HEK293 (cell line): Measurements from ENCODE around the gene PTPMT1.

Experiments
- OVOL3 ChIP-seq: fragments of 450-650 bp; formaldehyde crosslinking; IDR thresholded peaks from 2 replicates; pipeline ENCODE4 v1.5.1; 2016; ENCODE audit warnings: missing biosample characterization, missing genetic modification characterization
- YY1 ChIP-seq: fragments of 450-650 bp; formaldehyde crosslinking; IDR thresholded peaks from 2 replicates; pipeline ENCODE4 v1.5.1; 2018; ENCODE audit warnings: missing biosample characterization, missing genetic modification characterization
- ZBTB7A ChIP-seq: fragments of 450-650 bp; formaldehyde crosslinking; IDR thresholded peaks from 2 replicates; pipeline ENCODE4 v1.5.1; 2016; ENCODE audit warnings: low read depth, missing biosample characterization, missing genetic modification characterization
- ZNF169 ChIP-seq: fragments of 450-650 bp; formaldehyde crosslinking; IDR thresholded peaks from 2 replicates; pipeline ENCODE4 v1.5.1; 2016; ENCODE audit warnings: missing biosample characterization, missing genetic modification characterization
- ZNF274 ChIP-seq, 2 experiments: fragments of 200-500 bp in 1 of 2; fragments of 450-650 bp in 1 of 2; sonication (Bioruptor generic) in 1 of 2; formaldehyde crosslinking in 1 of 2; IDR thresholded peaks; 2 replicates each; pipeline versions ENCODE4 v1.5.1 to v1.6.1; 2014 to 2016; ENCODE audit warnings: borderline replicate concordance in 1 of 2, inconsistent platforms in 1 of 2, low read length in 1 of 2, missing biosample characterization in 1 of 2, missing genetic modification characterization in 1 of 2
- ZNF324 ChIP-seq: fragments of 450-650 bp; formaldehyde crosslinking; IDR thresholded peaks from 2 replicates; pipeline ENCODE4 v1.5.1; 2016; ENCODE audit warnings: missing biosample characterization, missing genetic modification characterization
- ZNF501 ChIP-seq: fragments of 450-650 bp; formaldehyde crosslinking; IDR thresholded peaks from 2 replicates; pipeline ENCODE4 v1.5.1; 2016; ENCODE audit warnings: missing biosample characterization, missing genetic modification characterization
- ZNF549 ChIP-seq: fragments of 450-650 bp; IDR thresholded peaks from 2 replicates; pipeline ENCODE4 v1.5.1; 2018; ENCODE audit warnings: missing biosample characterization, missing genetic modification characterization, mild to moderate bottlenecking, inconsistent platforms, moderate library complexity
- ZNF555 ChIP-seq: fragments of 450-650 bp; formaldehyde crosslinking; conservative IDR thresholded peaks from 2 replicates; pipeline ENCODE4 v1.5.1; 2017; ENCODE audit warnings: missing biosample characterization, mild to moderate bottlenecking, missing genetic modification characterization, inconsistent platforms
- ZNF610 ChIP-seq: fragments of 450-650 bp; formaldehyde crosslinking; IDR thresholded peaks from 2 replicates; pipeline ENCODE4 v1.5.1; 2016; ENCODE audit warnings: missing biosample characterization, missing genetic modification characterization, borderline replicate concordance
- ZNF623 ChIP-seq: fragments of 450-650 bp; formaldehyde crosslinking; IDR thresholded peaks from 2 replicates; pipeline ENCODE4 v1.5.1; 2016; ENCODE audit warnings: missing biosample characterization, missing genetic modification characterization
- ZNF658 ChIP-seq: fragments of 450-650 bp; formaldehyde crosslinking; IDR thresholded peaks from 2 replicates; pipeline ENCODE4; 2016; ENCODE audit warnings: missing biosample characterization, missing genetic modification characterization
- ZNF670 ChIP-seq: fragments of 450-650 bp; formaldehyde crosslinking; IDR thresholded peaks from 2 replicates; pipeline ENCODE4 v1.5.1; 2016; ENCODE audit warnings: missing biosample characterization, missing genetic modification characterization, low read depth
- TF ChIP-seq, protein P1 (sequence below): fragments of 450-650 bp; formaldehyde crosslinking; IDR thresholded peaks from 2 replicates; pipeline ENCODE4 v1.5.1; 2016; ENCODE audit warnings: missing biosample characterization, missing genetic modification characterization
- TF ChIP-seq, protein P2 (sequence below): fragments of 450-650 bp; formaldehyde crosslinking; IDR thresholded peaks from 2 replicates; pipeline ENCODE4 v1.5.0; 2017; ENCODE audit warnings: missing biosample characterization, missing genetic modification characterization, borderline replicate concordance
- TF ChIP-seq, protein P3 (sequence below): fragments of 450-650 bp; formaldehyde crosslinking; IDR thresholded peaks from 2 replicates; pipeline ENCODE4 v1.5.1; 2017; ENCODE audit warnings: missing biosample characterization, mild to moderate bottlenecking, missing genetic modification characterization, moderate library complexity
- TF ChIP-seq, protein P4 (sequence below): fragments of 450-650 bp; formaldehyde crosslinking; IDR thresholded peaks from 2 replicates; pipeline ENCODE4 v1.5.1; 2016; ENCODE audit warnings: missing biosample characterization, missing genetic modification characterization
- TF ChIP-seq, protein P5 (sequence below): fragments of 450-650 bp; formaldehyde crosslinking; IDR thresholded peaks from 2 replicates; pipeline ENCODE4 v1.5.1; 2016; ENCODE audit warnings: missing biosample characterization, missing genetic modification characterization, low read depth
- TF ChIP-seq, protein P6 (sequence below): fragments of 450-650 bp; formaldehyde crosslinking; conservative IDR thresholded peaks from 2 replicates; pipeline ENCODE4 v1.5.1; 2016; ENCODE audit warnings: low read depth, missing biosample characterization, missing genetic modification characterization

PTPMT1 gene

DNA sequence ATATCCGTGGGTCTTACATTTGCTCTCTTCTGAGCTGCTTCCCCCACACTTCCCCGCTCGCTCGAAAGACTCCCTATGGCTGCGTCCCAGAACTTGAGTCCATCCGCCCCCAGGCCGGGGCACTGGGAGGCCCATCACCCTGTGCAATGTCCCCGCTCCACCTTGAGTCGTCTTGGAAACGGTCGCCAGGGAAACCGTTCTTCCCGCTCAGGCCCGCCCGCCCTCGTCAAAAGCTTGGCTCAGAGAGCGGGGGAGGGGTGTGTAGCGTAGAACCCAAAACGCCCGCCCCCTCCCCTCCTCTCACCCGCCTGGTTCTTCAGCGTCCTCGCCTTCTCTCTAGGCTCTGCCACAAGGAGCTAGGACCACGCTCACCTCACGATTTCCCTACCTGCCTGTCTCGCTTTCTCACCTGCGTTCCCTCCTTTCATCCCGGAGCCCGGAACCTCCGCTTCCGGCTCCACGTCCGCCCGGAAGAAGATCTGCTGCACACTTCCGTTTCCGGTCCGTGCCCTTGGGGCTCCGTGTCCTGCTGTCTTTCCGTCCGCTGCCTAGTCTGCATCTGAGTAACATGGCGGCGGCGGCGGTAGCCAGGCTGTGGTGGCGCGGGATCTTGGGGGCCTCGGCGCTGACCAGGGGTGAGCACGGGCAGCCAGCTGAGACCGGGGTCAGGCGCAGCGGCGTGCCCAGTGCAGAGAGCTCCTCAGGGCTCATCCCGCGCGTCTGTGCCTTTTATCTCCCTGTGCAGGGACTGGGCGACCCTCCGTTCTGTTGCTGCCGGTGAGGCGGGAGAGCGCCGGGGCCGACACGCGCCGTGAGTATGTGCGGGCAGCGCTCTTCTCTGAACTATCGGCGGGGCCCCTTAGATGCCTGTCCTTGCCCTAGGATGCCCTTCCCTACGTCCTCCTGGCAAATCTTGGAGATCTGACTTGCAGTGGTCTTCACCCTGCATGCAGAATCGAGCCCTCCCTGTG is 13.4 kb downstream of the PTPMT1 start, which contains the start of the genes KBTBD4 and NDUFS3 (continued):
- TF ChIP-seq, protein P1, sequence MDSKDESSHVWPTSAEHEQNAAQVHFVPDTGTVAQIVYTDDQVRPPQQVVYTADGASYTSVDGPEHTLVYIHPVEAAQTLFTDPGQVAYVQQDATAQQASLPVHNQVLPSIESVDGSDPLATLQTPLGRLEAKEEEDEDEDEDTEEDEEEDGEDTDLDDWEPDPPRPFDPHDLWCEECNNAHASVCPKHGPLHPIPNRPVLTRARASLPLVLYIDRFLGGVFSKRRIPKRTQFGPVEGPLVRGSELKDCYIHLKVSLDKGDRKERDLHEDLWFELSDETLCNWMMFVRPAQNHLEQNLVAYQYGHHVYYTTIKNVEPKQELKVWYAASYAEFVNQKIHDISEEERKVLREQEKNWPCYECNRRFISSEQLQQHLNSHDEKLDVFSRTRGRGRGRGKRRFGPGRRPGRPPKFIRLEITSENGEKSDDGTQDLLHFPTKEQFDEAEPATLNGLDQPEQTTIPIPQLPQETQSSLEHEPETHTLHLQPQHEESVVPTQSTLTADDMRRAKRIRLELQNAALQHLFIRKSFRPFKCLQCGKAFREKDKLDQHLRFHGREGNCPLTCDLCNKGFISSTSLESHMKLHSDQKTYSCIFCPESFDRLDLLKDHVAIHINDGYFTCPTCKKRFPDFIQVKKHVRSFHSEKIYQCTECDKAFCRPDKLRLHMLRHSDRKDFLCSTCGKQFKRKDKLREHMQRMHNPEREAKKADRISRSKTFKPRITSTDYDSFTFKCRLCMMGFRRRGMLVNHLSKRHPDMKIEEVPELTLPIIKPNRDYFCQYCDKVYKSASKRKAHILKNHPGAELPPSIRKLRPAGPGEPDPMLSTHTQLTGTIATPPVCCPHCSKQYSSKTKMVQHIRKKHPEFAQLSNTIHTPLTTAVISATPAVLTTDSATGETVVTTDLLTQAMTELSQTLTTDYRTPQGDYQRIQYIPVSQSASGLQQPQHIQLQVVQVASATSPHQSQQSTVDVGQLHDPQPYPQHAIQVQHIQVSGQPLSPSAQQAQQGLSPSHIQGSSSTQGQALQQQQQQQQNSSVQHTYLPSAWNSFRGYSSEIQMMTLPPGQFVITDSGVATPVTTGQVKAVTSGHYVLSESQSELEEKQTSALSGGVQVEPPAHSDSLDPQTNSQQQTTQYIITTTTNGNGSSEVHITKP (tag by site-specific recombination), result peak; percentile 98
- TF ChIP-seq, protein P2, sequence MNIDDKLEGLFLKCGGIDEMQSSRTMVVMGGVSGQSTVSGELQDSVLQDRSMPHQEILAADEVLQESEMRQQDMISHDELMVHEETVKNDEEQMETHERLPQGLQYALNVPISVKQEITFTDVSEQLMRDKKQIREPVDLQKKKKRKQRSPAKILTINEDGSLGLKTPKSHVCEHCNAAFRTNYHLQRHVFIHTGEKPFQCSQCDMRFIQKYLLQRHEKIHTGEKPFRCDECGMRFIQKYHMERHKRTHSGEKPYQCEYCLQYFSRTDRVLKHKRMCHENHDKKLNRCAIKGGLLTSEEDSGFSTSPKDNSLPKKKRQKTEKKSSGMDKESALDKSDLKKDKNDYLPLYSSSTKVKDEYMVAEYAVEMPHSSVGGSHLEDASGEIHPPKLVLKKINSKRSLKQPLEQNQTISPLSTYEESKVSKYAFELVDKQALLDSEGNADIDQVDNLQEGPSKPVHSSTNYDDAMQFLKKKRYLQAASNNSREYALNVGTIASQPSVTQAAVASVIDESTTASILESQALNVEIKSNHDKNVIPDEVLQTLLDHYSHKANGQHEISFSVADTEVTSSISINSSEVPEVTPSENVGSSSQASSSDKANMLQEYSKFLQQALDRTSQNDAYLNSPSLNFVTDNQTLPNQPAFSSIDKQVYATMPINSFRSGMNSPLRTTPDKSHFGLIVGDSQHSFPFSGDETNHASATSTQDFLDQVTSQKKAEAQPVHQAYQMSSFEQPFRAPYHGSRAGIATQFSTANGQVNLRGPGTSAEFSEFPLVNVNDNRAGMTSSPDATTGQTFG (tag by site-specific recombination), result peak; percentile 98
- TF ChIP-seq ZNF169 (0 out of 2 replicates have a peak, but pooled peaks have one; percentile 79), ZNF555 (no peak), ZNF501 (peak; percentile 100), ZNF324 (tag by site-specific recombination) (peak; percentile 100), ZNF610 (peak; percentile 75; the same call in 1 of the 2 replicates), ZNF658 (tag by site-specific recombination) (no peak), ZNF670 (tag by site-specific recombination) (no peak), ZNF274 (IDR thresholded peaks at IDR 0.05; ENCODE audit: low read length) (no peak), ZNF274 (tag by site-specific recombination; IDR thresholded peaks at IDR 0.05; ENCODE audit: borderline replicate concordance) (no peak), ZNF549 (tag by site-specific recombination) (no peak), ZBTB7A (tag by site-specific recombination) (peak; percentile 92), YY1 (tag by site-specific recombination) (peak; percentile 96), ZNF623 (tag by site-specific recombination) (peak; percentile 39; the same call in 1 of the 2 replicates), OVOL3 (peak; percentile 90)
- TF ChIP-seq, protein P3, sequence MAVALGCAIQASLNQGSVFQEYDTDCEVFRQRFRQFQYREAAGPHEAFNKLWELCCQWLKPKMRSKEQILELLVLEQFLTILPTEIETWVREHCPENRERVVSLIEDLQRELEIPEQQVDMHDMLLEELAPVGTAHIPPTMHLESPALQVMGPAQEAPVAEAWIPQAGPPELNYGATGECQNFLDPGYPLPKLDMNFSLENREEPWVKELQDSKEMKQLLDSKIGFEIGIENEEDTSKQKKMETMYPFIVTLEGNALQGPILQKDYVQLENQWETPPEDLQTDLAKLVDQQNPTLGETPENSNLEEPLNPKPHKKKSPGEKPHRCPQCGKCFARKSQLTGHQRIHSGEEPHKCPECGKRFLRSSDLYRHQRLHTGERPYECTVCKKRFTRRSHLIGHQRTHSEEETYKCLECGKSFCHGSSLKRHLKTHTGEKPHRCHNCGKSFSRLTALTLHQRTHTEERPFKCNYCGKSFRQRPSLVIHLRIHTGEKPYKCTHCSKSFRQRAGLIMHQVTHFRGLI (tag by site-specific recombination), result peak; percentile 48; the same call in 1 of the 2 replicates
- TF ChIP-seq, protein P4, sequence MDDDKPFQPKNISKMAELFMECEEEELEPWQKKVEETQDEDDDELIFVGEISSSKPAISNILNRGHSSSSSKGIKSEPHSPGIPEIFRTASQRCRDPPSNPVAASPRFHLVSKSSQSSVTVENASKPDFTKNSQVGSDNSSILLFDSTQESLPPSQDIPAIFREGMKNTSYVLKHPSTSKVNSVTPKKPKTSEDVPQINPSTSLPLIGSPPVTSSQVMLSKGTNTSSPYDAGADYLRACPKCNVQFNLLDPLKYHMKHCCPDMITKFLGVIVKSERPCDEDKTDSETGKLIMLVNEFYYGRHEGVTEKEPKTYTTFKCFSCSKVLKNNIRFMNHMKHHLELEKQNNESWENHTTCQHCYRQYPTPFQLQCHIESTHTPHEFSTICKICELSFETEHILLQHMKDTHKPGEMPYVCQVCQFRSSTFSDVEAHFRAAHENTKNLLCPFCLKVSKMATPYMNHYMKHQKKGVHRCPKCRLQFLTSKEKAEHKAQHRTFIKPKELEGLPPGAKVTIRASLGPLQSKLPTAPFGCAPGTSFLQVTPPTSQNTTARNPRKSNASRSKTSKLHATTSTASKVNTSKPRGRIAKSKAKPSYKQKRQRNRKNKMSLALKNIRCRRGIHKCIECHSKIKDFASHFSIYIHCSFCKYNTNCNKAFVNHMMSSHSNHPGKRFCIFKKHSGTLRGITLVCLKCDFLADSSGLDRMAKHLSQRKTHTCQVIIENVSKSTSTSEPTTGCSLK (tag by site-specific recombination), result no peak
- TF ChIP-seq, protein P5, sequence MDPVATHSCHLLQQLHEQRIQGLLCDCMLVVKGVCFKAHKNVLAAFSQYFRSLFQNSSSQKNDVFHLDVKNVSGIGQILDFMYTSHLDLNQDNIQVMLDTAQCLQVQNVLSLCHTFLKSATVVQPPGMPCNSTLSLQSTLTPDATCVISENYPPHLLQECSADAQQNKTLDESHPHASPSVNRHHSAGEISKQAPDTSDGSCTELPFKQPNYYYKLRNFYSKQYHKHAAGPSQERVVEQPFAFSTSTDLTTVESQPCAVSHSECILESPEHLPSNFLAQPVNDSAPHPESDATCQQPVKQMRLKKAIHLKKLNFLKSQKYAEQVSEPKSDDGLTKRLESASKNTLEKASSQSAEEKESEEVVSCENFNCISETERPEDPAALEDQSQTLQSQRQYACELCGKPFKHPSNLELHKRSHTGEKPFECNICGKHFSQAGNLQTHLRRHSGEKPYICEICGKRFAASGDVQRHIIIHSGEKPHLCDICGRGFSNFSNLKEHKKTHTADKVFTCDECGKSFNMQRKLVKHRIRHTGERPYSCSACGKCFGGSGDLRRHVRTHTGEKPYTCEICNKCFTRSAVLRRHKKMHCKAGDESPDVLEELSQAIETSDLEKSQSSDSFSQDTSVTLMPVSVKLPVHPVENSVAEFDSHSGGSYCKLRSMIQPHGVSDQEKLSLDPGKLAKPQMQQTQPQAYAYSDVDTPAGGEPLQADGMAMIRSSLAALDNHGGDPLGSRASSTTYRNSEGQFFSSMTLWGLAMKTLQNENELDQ (tag by site-specific recombination), result no peak
- TF ChIP-seq, protein P6, sequence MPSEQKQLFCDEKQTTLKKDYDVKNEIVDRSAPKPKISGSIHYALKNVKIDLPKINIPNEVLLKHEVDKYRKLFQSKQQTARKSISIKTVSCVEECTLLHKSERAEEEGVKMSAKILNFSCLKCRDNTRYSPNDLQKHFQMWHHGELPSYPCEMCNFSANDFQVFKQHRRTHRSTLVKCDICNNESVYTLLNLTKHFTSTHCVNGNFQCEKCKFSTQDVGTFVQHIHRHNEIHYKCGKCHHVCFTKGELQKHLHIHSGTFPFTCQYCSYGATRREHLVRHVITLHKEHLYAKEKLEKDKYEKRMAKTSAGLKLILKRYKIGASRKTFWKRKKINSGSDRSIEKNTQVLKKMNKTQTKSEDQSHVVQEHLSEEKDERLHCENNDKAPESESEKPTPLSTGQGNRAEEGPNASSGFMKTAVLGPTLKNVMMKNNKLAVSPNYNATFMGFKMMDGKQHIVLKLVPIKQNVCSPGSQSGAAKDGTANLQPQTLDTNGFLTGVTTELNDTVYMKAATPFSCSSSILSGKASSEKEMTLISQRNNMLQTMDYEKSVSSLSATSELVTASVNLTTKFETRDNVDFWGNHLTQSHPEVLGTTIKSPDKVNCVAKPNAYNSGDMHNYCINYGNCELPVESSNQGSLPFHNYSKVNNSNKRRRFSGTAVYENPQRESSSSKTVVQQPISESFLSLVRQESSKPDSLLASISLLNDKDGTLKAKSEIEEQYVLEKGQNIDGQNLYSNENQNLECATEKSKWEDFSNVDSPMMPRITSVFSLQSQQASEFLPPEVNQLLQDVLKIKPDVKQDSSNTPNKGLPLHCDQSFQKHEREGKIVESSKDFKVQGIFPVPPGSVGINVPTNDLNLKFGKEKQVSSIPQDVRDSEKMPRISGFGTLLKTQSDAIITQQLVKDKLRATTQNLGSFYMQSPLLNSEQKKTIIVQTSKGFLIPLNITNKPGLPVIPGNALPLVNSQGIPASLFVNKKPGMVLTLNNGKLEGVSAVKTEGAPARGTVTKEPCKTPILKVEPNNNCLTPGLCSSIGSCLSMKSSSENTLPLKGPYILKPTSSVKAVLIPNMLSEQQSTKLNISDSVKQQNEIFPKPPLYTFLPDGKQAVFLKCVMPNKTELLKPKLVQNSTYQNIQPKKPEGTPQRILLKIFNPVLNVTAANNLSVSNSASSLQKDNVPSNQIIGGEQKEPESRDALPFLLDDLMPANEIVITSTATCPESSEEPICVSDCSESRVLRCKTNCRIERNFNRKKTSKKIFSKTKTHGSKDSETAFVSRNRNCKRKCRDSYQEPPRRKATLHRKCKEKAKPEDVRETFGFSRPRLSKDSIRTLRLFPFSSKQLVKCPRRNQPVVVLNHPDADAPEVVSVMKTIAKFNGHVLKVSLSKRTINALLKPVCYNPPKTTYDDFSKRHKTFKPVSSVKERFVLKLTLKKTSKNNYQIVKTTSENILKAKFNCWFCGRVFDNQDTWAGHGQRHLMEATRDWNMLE (tag by site-specific recombination), result peak; percentile 92
